ENCODE results near the gene COX7B2. TPM values are rescaled to one million over a fixed set of nuclear protein-coding genes. Genes with fewer than 3 reads are reported as not detected.

COX7B2 gene
- total RNA-seq (2021) = 12.7 and 15.4 TPM in 2 replicates
- percentile 55 among the genes with signal in this experiment for Bru-seq, nascent RNA
- BruChase-seq, experiment 1, labeled RNA remaining after a 2-hour chase = percentile 58 among the genes with signal in this experiment
- BruChase-seq, experiment 2, labeled RNA remaining after a 6-hour chase = percentile 49 among the genes with signal in this experiment
- long read RNA-seq, transcript COX7B2-201 (3 exons, 542 nt) = major isoform, 15 of 19 reads
- long read RNA-seq, partial matches to known transcripts = 0 of 19 reads
- long read RNA-seq, other reads (novel, unspliced or antisense) = 4 of 19 reads

GRCh38 chr4:46909078-46909477 is at the start of gene COX7B2:
COX7B2 (minus strand) TSS chr4:46909245; CDS start chr4:46735192, 174,053 bp downstream.
- POLR2A ChIA-PET (ENCODE audit: unreplicated experiment) = no interaction called here
- no TSS peak for BruUV-seq (replicated peaks)

GRCh38 chr4:46956451-46956850 is 47.4 kb upstream of the COX7B2 start:
- ChIA-PET CTCF (no interaction called here), POLR2A (ENCODE audit: unreplicated experiment) (no interaction called here)
- no peaks in the 10 kb centered on the region for H3K36me3 ChIP-seq (ENCODE audit: low read depth)
- H4K20me1 ChIP-seq (ENCODE audit: insufficient read depth) = no peaks in the 10 kb centered on the region
- H3K9me3 ChIP-seq (ENCODE audit: insufficient read depth, low read depth) = no peaks in the 10 kb centered on the region
- TF ChIP-seq CTCF (conservative IDR thresholded peaks at IDR 0.05) (no peak), EZH2 (IDR thresholded peaks at IDR 0.05; ENCODE audit: low read depth) (no peak)
- intact Hi-C loops (cut with micrococcal nuclease; ENCODE audit: unreplicated experiment) = no loop called here
- no peak overlapping the region for H3K4me3 ChIP-seq
- H3K27ac ChIP-seq = no peak overlapping the region
- no peaks in the 10 kb centered on the region for H3F3A ChIP-seq (ENCODE audit: insufficient read depth, low read depth)
- H3K27me3 ChIP-seq (ENCODE audit: insufficient read depth, low read depth) = no peaks in the 10 kb centered on the region
- H3K79me2 ChIP-seq (ENCODE audit: low read depth) = no peaks in the 10 kb centered on the region
- no peaks in the 10 kb centered on the region for H3K9me2 ChIP-seq (ENCODE audit: insufficient read depth)
- H2AFZ ChIP-seq = no peak overlapping the region
- no peaks in the 10 kb centered on the region for H3K4me1 ChIP-seq (replicated peaks; ENCODE audit: insufficient read depth)
- no peak overlapping the region for H3K4me2 ChIP-seq
- no TSS peak for BruUV-seq (replicated peaks)
- no peak for DNase-seq

More at GRCh38 chr4:46909078-46909477, at the start of gene COX7B2:
- Histone ChIP-seq H3K9me2 (ENCODE audit: insufficient read depth) (no peaks in the 10 kb centered on the region), H3K4me3 (peak within 1 kb of the TSS; percentile 70), H3K36me3 (ENCODE audit: low read depth) (no peaks in the 10 kb centered on the region), H3K9me3 (ENCODE audit: insufficient read depth, low read depth) (no peaks in the 10 kb centered on the region), H2AFZ (peak within 1 kb of the TSS; percentile 80), H4K20me1 (ENCODE audit: insufficient read depth) (no peaks in the 10 kb centered on the region; the same call in 1 of the 2 replicates), H3K27ac (peak within 1 kb of the TSS; percentile 37; the same call in 1 of the 2 replicates), H3K79me2 (ENCODE audit: low read depth) (peaks cover 19% of the 10 kb centered on the region; the same call in 1 of the 2 replicates), H3K4me1 (replicated peaks; ENCODE audit: insufficient read depth) (no peaks in the 10 kb centered on the region), H3K4me2 (peak within 1 kb of the TSS; percentile 65), H3F3A (ENCODE audit: insufficient read depth, low read depth) (no peaks in the 10 kb centered on the region), H3K27me3 (ENCODE audit: insufficient read depth, low read depth) (no peaks in the 10 kb centered on the region)
- intact Hi-C loops (cut with micrococcal nuclease; ENCODE audit: unreplicated experiment) = no loop called here
- DNase-seq = peak; percentile 26 to 79
- CTCF ChIA-PET = no interaction called here
- no peak for TF ChIP-seq EZH2 (IDR thresholded peaks at IDR 0.05; ENCODE audit: low read depth)
- TF ChIP-seq CTCF (conservative IDR thresholded peaks at IDR 0.05) = no peak

- H3K9me2 ChIP-seq (ENCODE audit: insufficient read depth) = no peaks in the 10 kb centered on the region
- no peak for DNase-seq
- no TSS peak for BruUV-seq (replicated peaks)
- H3K4me3 ChIP-seq = no peak overlapping the region
- ChIA-PET CTCF (no interaction called here), POLR2A (ENCODE audit: unreplicated experiment) (interaction anchor here (0.7 kb wide), 1 partner anchor 129 kb away, joined by 11 read pairs; no protein-coding TSS in a partner anchor)
- H3K4me1 ChIP-seq (replicated peaks; ENCODE audit: insufficient read depth) = no peaks in the 10 kb centered on the region
- no peaks in the 10 kb centered on the region for H3F3A ChIP-seq (ENCODE audit: insufficient read depth, low read depth)
- intact Hi-C loops (cut with micrococcal nuclease; ENCODE audit: unreplicated experiment) = no loop called here
- TF ChIP-seq CTCF (conservative IDR thresholded peaks at IDR 0.05) (no peak), EZH2 (IDR thresholded peaks at IDR 0.05; ENCODE audit: low read depth) (no peak)
- H3K27ac ChIP-seq = no peak overlapping the region
- H3K9me3 ChIP-seq (ENCODE audit: insufficient read depth, low read depth) = no peaks in the 10 kb centered on the region
- H3K4me2 ChIP-seq = no peak overlapping the region
- H3K79me2 ChIP-seq (ENCODE audit: low read depth) = no peaks in the 10 kb centered on the region
- no peaks in the 10 kb centered on the region for H3K27me3 ChIP-seq (ENCODE audit: insufficient read depth, low read depth)
- no peaks in the 10 kb centered on the region for H3K36me3 ChIP-seq (ENCODE audit: low read depth)
- no peaks in the 10 kb centered on the region for H4K20me1 ChIP-seq (ENCODE audit: insufficient read depth)
- no peak overlapping the region for H2AFZ ChIP-seq
Measured at GRCh38 chr4:46955601-46956000, 46.6 kb upstream of the COX7B2 start.
